Thymus (tissue), 11 donors: ENCODE data around the gene DISP2. TPM values are rescaled to one million over a fixed set of nuclear protein-coding genes. Genes with fewer than 3 reads are reported as not detected.

Experiments
- DNase-seq, 9 donors: peaks; one replicate each; pipeline ENCODE4 v3.0.0-alpha.2; 2013; ENCODE audit warnings: low spot score in 9 of 9, low read depth in 6 of 9, missing footprints in 1 of 9
- H3K27ac ChIP-seq, 2 donors: one replicate each; pipeline ENCODE4 v1.5.1; 2013; ENCODE audit warnings: control low read depth in 1 of 2, low read depth in 1 of 2, low read length in 1 of 2, mild to moderate bottlenecking in 1 of 2, moderate library complexity in 1 of 2
- H3K27me3 ChIP-seq, 2 donors: one replicate each; pipeline ENCODE4 v1.5.1; 2013; ENCODE audit warnings: low read length in 1 of 2; ENCODE audit not compliant: control insufficient read depth in 2 of 2, insufficient read depth in 1 of 2
- H3K36me3 ChIP-seq, 2 donors: one replicate each; pipeline ENCODE4 v1.5.1; 2013; ENCODE audit warnings: low read length in 1 of 2, mild to moderate bottlenecking in 1 of 2, moderate library complexity in 1 of 2; ENCODE audit not compliant: control insufficient read depth in 2 of 2, insufficient read depth in 2 of 2
- H3K4me1 ChIP-seq, 2 donors: one replicate each; pipeline ENCODE4 v1.5.1; 2013; ENCODE audit warnings: low read length in 2 of 2; ENCODE audit not compliant: control insufficient read depth in 2 of 2, insufficient read depth in 2 of 2
- H3K4me3 ChIP-seq, 2 donors: one replicate each; pipeline ENCODE4 v1.5.1; 2013; ENCODE audit warnings: low read length in 2 of 2, control low read depth in 1 of 2, mild to moderate bottlenecking in 1 of 2
- H3K9me3 ChIP-seq, 2 donors: one replicate each; pipeline ENCODE4 v1.5.1; 2013; ENCODE audit warnings: low read length in 1 of 2, mild to moderate bottlenecking in 1 of 2; ENCODE audit not compliant: control insufficient read depth in 2 of 2, insufficient read depth in 1 of 2
- WGBS: extraction: QIAGEN DNeasy Blood & Tissue Kit; methylation state at CpG from one replicate; pipeline ENCODE4 v1.1.7; 2013; 5-methylcytosine and 5-hydroxymethylcytosine counted together
- polyA plus RNA-seq: library from polyadenylated mRNA; stranded (reverse); fragments of 200-250 nt; gene quantifications from one replicate; pipeline ENCODE4 v1.2.3, GENCODE V29; 2013
- total RNA-seq: library from RNA; stranded (reverse); fragments of 120-200 nt; gene quantifications from one replicate; pipeline ENCODE4 v1.2.4, GENCODE V29; 2013
- donor health status: healthy.

The DISP2 gene
- total and polyA plus RNA-seq, 2 donors, result 0.19 to 0.55 TPM

DNA sequence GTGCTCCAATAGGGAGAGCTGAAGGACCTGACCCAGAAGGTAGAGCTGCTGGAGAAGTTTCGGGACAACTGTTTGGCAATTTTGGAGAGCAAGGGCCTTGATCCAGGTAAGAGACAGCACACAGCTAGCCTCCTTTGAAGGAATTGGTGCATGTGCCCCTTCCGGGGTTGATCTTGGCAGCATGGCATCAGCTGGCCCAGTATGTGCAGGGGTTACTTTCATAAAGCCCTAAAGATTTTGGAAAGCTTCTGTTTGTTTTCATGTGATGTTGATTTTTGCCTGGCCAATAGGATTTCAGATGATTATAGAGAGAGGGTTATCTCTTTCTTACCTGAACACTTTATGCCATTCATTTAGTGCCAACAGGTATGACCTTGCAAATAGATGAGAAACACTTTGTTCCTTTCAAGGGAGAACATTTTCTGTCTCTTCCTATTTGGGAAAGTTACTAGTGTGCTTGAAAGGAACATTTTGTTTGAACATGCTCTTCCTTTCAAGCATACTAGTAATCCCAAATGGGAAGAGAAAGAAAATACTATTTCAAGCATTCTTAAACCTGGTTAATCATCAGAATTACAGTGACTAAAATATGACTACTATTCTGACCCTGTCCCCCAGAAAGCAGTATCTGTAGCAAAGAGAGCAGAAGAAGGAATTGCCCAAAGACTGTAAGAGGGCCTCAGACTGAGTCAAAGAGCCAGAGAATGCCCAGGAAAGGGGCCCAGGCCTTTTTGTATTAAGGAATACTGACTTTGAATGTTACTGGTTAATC, 32.0 kb downstream of the DISP2 start:
- Histone ChIP-seq H3K4me1 (no peaks in the 10 kb centered on the region), H3K9me3 (no peaks in the 10 kb centered on the region), H3K27ac (no peak overlapping the region), H3K36me3 (peaks cover 54 to 81% of the 10 kb centered on the region in 2 donors), H3K4me3 (no peak overlapping the region), H3K27me3 (no peaks in the 10 kb centered on the region)
- DNase-seq, result no peak
- 98% methylated on average over 2 of the region's 2 CpGs for WGBS

GRCh38 chr15:40392986-40393948, 35.2 kb downstream of the DISP2 start:
- H3K27ac ChIP-seq, result no peak overlapping the region
- H3K36me3 ChIP-seq, result peaks cover 44 to 59% of the 10 kb centered on the region in 2 donors
- H3K4me3 ChIP-seq, result no peak overlapping the region
- WGBS, result 98% methylated on average over 4 of the region's 4 CpGs
- H3K4me1 ChIP-seq, result peaks cover 3 to 5% of the 10 kb centered on the region in 2 donors
- DNase-seq, result no peak
- H3K9me3 ChIP-seq, result no peaks in the 10 kb centered on the region
- H3K27me3 ChIP-seq, result no peaks in the 10 kb centered on the region

DNA sequence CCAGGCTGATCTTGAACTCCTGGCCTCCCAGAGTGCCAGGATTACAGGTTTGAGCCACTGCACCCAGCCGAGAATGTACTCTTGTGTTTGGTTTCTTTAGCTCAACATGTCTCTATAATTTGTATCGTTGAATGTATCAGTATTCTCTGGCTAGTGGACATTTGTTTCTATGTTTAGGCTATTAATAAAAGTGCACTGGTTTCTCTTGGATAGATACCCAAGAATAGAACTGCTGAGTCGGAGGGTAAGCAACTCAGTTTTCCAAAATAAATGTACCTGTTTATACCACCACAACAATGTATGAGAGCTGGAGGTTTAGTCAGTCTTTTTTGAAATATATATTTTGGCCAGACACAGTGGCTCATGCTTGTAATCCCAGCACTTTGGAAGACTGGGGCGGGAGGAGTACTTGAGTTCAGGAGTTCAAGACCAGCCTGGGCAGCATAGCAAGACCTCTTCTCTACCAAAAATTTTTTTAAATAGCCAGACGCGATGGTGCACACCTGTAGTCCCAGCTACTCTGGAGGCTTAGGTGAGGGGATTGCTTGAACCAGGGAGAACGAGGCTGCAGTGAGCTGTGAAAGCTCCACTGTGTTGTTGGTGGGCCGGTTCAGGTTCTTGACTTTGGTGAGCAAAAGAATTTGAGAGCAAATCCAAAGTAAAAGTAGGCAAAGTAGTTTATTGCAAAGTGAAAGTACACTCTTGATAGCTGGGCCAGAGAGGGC, 39.8 kb downstream of the DISP2 start:
- Histone ChIP-seq H3K4me3 (no peak overlapping the region), H3K27ac (peak overlapping the region in 1 of 2 donors; percentile 4)
- 88% methylated on average over 8 of the region's 8 CpGs for WGBS

DNA sequence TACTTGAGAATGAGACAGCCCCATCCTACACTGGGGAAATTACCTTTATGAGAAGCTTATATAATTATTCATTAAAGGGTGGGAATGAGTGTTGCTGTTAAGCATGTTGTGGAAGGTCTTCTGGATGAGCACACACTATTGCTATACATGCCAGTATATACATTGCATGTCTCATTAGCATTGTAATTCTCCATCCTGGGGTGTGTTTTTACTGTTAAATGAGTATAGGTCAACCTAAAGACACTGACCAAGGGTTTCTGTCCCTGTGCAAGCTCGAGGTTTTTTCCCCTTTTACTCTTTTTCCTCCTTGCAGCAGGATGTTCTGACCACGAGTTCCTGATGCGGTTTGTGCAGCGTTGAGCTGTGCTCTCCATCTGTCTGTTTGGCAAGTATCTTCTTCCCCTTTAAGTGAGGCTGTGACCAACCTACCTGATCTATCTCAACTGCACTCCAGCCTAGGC, 40.4 kb downstream of the DISP2 start:
- Histone ChIP-seq H3K27me3 (no peaks in the 10 kb centered on the region), H3K4me1 (peaks cover 3 to 10% of the 10 kb centered on the region in 2 donors), H3K4me3 (no peak overlapping the region), H3K27ac (peak overlapping the region; percentile 4 to 17), H3K36me3 (peaks cover 13 to 17% of the 10 kb centered on the region in 2 donors), H3K9me3 (no peaks in the 10 kb centered on the region)
- 5% methylated on average over 4 of the region's 4 CpGs for WGBS
- DNase-seq, result peak in 2 of 9 donors; percentile 28 to 49

More for the DNA sequence above, 39.8 kb downstream of the DISP2 start:
- no peak for DNase-seq
- Histone ChIP-seq H3K27me3 (no peaks in the 10 kb centered on the region), H3K36me3 (peaks cover 17 to 19% of the 10 kb centered on the region in 2 donors), H3K9me3 (no peaks in the 10 kb centered on the region), H3K4me1 (peaks cover 3 to 10% of the 10 kb centered on the region in 2 donors)

- Histone ChIP-seq H3K4me3 (no peak overlapping the region), H3K27ac (no peak overlapping the region), H3K4me1 (peaks cover 3 to 10% of the 10 kb centered on the region in 2 donors), H3K9me3 (no peaks in the 10 kb centered on the region), H3K27me3 (no peaks in the 10 kb centered on the region), H3K36me3 (peaks cover 7 to 10% of the 10 kb centered on the region in 2 donors)
- DNase-seq, result no peak
- 88% methylated on average over 7 of the region's 7 CpGs for WGBS
Measured at GRCh38 chr15:40399370-40399769, 41.4 kb downstream of the DISP2 start.

DNA sequence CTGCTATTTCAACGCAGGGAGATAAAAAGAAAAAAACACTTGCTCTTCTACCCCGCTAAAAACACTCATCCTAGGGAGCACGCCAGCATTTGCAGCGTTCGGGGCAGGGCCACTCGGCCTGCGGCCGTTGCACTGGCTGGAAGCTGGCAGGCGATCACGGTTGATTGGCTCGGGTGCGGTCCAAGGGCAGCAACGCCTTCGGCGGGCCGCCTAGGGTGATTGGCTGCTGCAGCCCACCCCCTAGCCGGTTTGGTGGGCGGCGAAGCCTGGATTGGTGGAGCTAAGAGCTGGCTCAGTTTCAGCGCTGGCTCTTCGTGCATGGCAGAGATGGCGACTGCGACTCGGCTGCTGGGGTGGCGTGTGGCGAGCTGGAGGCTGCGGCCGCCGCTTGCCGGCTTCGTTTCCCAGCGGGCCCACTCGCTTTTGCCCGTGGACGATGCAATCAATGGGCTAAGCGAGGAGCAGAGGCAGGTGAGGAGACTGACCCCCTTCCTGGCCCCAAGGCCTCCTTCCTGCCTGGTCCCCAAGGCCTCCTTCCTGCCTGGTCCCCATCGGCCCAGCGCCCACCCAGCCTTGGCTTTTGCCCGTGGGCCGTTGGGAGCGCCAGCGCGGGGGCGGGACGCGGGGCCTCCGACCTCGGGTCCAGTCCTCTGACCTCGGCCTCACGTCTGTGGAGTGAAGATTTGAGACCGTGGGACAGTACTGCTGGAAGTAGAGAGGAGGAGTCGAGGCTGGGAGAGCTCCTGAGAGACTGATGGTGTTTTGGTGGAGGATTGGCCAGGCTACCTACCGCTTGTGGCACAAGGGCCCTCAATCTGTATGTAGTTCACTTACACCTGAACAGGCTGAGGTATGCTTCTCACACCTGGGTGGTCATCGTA, 47.7 kb downstream of the DISP2 start, which contains the start of gene IVD:
TSS of gene IVD (plus strand) at position 295 of the 881 bp plus-strand sequence. CDS start at position 328, 33 bp downstream.
- WGBS, result 2% methylated on average over 54 of the region's 54 CpGs
- peaks cover 0 to 2% of the 10 kb centered on the region in 2 donors for H3K9me3 ChIP-seq
- H3K27ac ChIP-seq, result peak within 1 kb of the TSS; percentile 63 to 66
- peak; percentile 72 to 94 (median 81) for DNase-seq
- no peaks in the 10 kb centered on the region for H3K27me3 ChIP-seq
- H3K36me3 ChIP-seq, result peaks cover 20% of the 10 kb centered on the region in 2 donors
- H3K4me3 ChIP-seq, result peak within 1 kb of the TSS; percentile 86
- H3K4me1 ChIP-seq, result peaks cover 7 to 17% of the 10 kb centered on the region in 2 donors

GRCh38 chr15:40407330-40407990, 49.4 kb downstream of the DISP2 start:
- no peak for DNase-seq
- no peaks in the 10 kb centered on the region for H3K27me3 ChIP-seq
- H3K36me3 ChIP-seq, result peaks cover 37% of the 10 kb centered on the region in 2 donors
- WGBS, result 94% methylated on average over 8 of the region's 8 CpGs
- peaks cover 7 to 17% of the 10 kb centered on the region in 2 donors for H3K4me1 ChIP-seq
- peaks cover 0 to 2% of the 10 kb centered on the region in 2 donors for H3K9me3 ChIP-seq
- no peak overlapping the region for H3K4me3 ChIP-seq
- no peak overlapping the region for H3K27ac ChIP-seq
